ENCODE results near the gene VPS54. TPM values are rescaled to one million over a fixed set of nuclear protein-coding genes. Genes with fewer than 3 reads are reported as not detected.

VPS54 gene
- total RNA-seq, 1 donor from 2014 or later, result 17.2 TPM

GRCh38 chr2:63891488-63892030 is 127.7 kb downstream of the VPS54 start:
- no peak for TF ChIP-seq CTCF (IDR thresholded peaks at IDR 0.05)
- no peaks in the 10 kb centered on the region for H3K27me3 Mint-ChIP-seq (ENCODE audit: unreplicated experiment)
- H3K4me3 Mint-ChIP-seq (ENCODE audit: unreplicated experiment), result no peak overlapping the region
- H3K27ac Mint-ChIP-seq (ENCODE audit: unreplicated experiment), result no peak overlapping the region
- peaks cover 8% of the 10 kb centered on the region for H3K4me1 Mint-ChIP-seq (ENCODE audit: unreplicated experiment)
- H3K36me3 Mint-ChIP-seq (ENCODE audit: unreplicated experiment), result peaks cover 55% of the 10 kb centered on the region
- DNase-seq (ENCODE audit: extremely low spot score, unreplicated experiment), result no peak
- H3K9me3 Mint-ChIP-seq (ENCODE audit: unreplicated experiment), result no peaks in the 10 kb centered on the region

- no peaks in the 10 kb centered on the region for H3K27me3 Mint-ChIP-seq (ENCODE audit: unreplicated experiment)
- peaks cover 50% of the 10 kb centered on the region for H3K36me3 Mint-ChIP-seq (ENCODE audit: unreplicated experiment)
- no peak overlapping the region for H3K27ac Mint-ChIP-seq (ENCODE audit: unreplicated experiment)
- no peaks in the 10 kb centered on the region for H3K9me3 Mint-ChIP-seq (ENCODE audit: unreplicated experiment)
- H3K4me1 Mint-ChIP-seq (ENCODE audit: unreplicated experiment), result peaks cover 8% of the 10 kb centered on the region
- no peak for TF ChIP-seq CTCF (IDR thresholded peaks at IDR 0.05)
- no peak overlapping the region for H3K4me3 Mint-ChIP-seq (ENCODE audit: unreplicated experiment)
- DNase-seq (ENCODE audit: extremely low spot score, unreplicated experiment), result no peak
These were observed 128.6 kb downstream of the VPS54 start for GRCh38 chr2:63890678-63891077.

- H3K4me1 Mint-ChIP-seq (ENCODE audit: unreplicated experiment), result peaks cover 8% of the 10 kb centered on the region
- TF ChIP-seq CTCF (IDR thresholded peaks at IDR 0.05), result peak; percentile 82
- no peak for DNase-seq (ENCODE audit: extremely low spot score, unreplicated experiment)
- peak overlapping the region; percentile 53 for H3K27ac Mint-ChIP-seq (ENCODE audit: unreplicated experiment)
- no peaks in the 10 kb centered on the region for H3K9me3 Mint-ChIP-seq (ENCODE audit: unreplicated experiment)
- no peak overlapping the region for H3K4me3 Mint-ChIP-seq (ENCODE audit: unreplicated experiment)
- peaks cover 46% of the 10 kb centered on the region for H3K36me3 Mint-ChIP-seq (ENCODE audit: unreplicated experiment)
- H3K27me3 Mint-ChIP-seq (ENCODE audit: unreplicated experiment), result no peaks in the 10 kb centered on the region
These were observed 130.5 kb downstream of the VPS54 start for GRCh38 chr2:63888490-63889402.

- peaks cover 46% of the 10 kb centered on the region for H3K36me3 Mint-ChIP-seq (ENCODE audit: unreplicated experiment)
- no peaks in the 10 kb centered on the region for H3K9me3 Mint-ChIP-seq (ENCODE audit: unreplicated experiment)
- no peak for DNase-seq (ENCODE audit: extremely low spot score, unreplicated experiment)
- no peak for TF ChIP-seq CTCF (IDR thresholded peaks at IDR 0.05)
- no peak overlapping the region for H3K27ac Mint-ChIP-seq (ENCODE audit: unreplicated experiment)
- H3K27me3 Mint-ChIP-seq (ENCODE audit: unreplicated experiment), result no peaks in the 10 kb centered on the region
- H3K4me3 Mint-ChIP-seq (ENCODE audit: unreplicated experiment), result no peak overlapping the region
- H3K4me1 Mint-ChIP-seq (ENCODE audit: unreplicated experiment), result peaks cover 5% of the 10 kb centered on the region
These were observed 131.2 kb downstream of the VPS54 start for GRCh38 chr2:63888053-63888452.

- Mint-ChIP-seq H3K36me3 (ENCODE audit: unreplicated experiment) (peaks cover 42% of the 10 kb centered on the region), H3K4me1 (ENCODE audit: unreplicated experiment) (no peaks in the 10 kb centered on the region), H3K4me3 (ENCODE audit: unreplicated experiment) (no peak overlapping the region), H3K9me3 (ENCODE audit: unreplicated experiment) (no peaks in the 10 kb centered on the region), H3K27ac (ENCODE audit: unreplicated experiment) (no peak overlapping the region), H3K27me3 (ENCODE audit: unreplicated experiment) (no peaks in the 10 kb centered on the region)
- no peak for TF ChIP-seq CTCF (IDR thresholded peaks at IDR 0.05)
- no peak for DNase-seq (ENCODE audit: extremely low spot score, unreplicated experiment)
These were observed 132.8 kb downstream of the VPS54 start for GRCh38 chr2:63886445-63886844.

Measured in osteocyte (in vitro differentiated cells).